DMS153 (cell line): ENCODE data around the gene DTX2.
"Not testable (repeated sequence)": the region's sequence is repeated elsewhere in the genome, so short reads cannot be mapped to it uniquely, and the experiment has no call there.

Experiments used
- DNase-seq: peaks from one replicate; lab custom pipeline; 2025; lab: John Stamatoyannopoulos, UW

The DTX2 gene

DNA sequence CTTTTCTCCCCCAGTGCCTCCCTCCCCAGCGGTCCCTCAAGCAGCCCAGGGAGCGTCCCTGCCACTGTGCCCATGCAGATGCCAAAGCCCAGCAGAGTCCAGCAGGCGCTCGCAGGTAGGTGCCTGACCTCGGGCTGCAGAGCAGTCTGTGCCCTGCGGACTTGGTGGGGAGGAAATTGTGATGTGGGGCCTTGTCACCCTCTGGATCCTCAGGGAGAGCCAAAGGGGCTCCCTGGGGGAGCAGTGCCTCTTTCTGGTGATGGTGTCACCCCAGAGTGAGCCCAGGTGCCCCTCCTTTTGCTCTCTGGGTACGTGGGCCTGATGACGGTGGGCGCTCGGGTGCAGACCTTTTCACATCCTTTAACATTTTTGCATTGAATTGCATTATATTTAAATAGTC lies 30.6 kb downstream of the DTX2 start:
- not testable (repeated sequence) for DNase-seq

DNA sequence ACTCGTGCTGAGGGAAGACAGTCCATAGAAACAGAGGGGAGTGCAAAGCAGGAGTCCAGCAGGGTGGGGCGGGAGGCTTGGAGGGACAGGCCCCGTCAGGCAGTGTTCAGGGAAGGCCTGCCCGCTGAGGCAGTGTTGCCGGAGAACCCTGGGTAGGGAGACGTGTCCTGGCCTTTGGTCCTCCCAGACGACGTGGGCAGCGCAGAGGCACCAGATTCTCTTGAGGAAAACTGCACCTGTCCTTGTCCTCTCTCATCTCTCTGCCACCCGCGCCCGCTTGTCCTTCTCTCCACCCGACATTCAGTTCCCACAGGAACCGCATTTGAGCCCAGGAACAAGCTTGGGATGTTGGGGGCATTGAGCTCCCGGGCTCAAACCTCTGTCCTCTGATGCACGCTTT lies 34.2 kb downstream of the DTX2 start:
- DNase-seq, result not testable (repeated sequence)

- DNase-seq, result not testable (repeated sequence)
Measured at GRCh38 chr7:76497918-76498582, 36.5 kb downstream of the DTX2 start.

DNA sequence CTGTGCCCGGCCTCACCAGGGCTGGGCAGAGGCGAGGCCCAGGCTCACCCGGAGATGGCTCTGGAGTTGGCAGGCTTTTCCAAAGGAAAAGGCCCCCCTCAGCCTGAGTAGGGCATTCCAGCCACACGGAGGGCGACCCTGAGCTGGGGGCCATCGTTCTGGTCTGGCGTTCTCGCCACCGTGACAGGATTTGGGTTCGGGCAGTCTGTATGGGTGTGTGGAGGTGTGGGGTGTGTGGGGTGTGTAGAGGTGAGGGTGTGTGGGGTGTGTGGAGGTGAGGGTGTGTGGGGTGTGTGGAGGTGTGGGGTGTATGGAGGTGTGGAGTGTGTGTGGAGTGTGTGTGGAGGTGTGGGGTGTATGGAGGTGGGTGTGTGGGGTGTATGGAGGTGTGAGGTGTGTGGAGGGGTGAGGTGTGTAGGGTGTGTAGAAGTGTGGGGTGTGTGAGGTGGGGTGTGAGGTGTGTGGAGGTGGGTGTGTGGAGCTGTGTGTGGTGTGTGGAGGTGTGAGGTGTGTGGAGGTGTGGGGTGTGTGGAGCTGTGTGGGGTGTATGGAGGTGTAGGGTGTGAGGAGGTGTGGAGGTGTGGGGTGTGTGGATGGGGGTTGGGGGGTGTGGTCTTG lies 37.2 kb downstream of the DTX2 start:
- not testable (repeated sequence) for DNase-seq

GRCh38 chr7:76499201-76499923 lies 37.9 kb downstream of the DTX2 start:
- DNase-seq, result not testable (repeated sequence)

GRCh38 chr7:76499924-76500241 lies 38.4 kb downstream of the DTX2 start:
- DNase-seq, result not testable (repeated sequence)

GRCh38 chr7:76502224-76502623 lies 40.7 kb downstream of the DTX2 start:
- not testable (repeated sequence) for DNase-seq

DNA sequence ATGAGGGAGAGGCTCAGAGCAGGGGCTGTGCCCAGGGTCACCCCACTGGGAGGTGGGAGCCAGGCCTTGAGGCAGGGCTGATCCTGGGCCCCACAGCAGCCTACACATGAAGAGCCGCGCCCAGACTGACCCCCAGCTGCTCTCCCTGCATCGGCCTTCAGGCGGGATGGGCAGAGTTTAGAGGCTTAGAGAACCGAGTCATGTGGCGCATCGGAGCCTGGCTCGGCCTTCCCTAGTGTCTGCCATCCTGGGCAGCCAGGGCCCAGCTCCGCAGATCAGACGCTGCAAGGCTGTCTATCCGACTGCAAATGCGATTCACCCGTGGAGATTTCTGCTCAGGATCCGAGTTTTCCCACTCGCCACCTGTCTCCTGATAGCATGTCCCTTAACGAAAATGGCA lies 41.3 kb downstream of the DTX2 start:
- DNase-seq, result not testable (repeated sequence)

DNA sequence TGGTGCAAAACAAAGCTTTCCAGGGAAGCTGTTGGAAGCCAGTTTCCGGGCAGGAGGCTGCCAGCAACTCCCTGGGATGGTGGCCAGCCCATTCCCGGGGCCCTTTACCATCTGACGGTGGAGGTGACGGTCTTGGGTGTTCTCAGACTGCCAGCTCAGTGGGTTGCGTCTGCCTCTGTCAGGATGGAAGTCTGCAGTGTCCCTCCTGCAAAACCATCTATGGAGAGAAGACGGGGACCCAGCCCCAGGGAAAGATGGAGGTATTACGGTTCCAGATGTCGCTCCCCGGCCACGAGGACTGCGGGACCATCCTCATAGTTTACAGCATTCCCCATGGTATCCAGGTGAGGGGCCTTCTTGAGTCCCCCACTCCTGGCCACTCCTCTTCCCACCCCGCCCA lies 41.7 kb downstream of the DTX2 start:
- DNase-seq, result not testable (repeated sequence)

DNA sequence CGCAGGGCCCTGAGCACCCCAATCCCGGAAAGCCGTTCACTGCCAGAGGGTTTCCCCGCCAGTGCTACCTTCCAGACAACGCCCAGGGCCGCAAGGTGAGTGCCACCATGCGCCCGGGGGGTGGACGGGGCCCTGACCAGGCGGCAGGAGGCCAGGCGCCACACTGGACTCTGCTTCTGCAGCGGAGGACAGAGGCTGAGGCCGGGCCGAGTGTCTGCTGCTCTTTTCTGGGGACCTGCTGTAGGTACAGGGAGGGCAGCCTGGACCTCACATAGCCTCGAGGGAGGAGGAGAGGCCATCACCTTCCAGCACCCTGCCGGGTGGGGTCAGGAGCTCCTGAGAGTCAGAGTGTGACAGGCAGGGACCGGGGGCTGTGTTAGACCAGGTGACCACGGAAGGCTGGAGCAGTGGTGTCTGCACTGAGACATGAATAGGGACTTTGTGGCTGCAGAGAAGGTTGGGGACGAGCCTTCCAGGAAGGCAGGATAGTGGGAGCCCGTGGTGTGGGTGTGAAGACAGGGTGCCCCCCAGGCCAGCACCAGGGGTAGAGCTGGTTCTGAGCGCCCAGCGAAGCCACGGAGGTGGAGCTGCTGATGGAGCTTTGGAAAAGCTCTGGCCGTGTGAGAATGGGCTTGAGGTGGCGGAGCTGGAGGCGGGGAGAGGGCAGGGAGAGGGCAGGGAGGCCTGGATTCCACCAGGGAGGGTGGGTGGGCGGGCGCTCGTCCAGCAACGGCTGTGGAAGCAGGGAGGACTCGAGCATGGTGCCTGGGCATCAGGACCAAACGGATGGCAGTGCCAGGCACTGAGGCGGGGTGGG lies 43.0 kb downstream of the DTX2 start:
- not testable (repeated sequence) for DNase-seq

- DNase-seq, result no peak
Measured at GRCh38 chr7:76505168-76506080, 43.9 kb downstream of the DTX2 start.

GRCh38 chr7:76506081-76506440 lies 44.6 kb downstream of the DTX2 start:
- no peak for DNase-seq

GRCh38 chr7:76506643-76507042 lies 45.1 kb downstream of the DTX2 start:
- not testable (repeated sequence) for DNase-seq

DNA sequence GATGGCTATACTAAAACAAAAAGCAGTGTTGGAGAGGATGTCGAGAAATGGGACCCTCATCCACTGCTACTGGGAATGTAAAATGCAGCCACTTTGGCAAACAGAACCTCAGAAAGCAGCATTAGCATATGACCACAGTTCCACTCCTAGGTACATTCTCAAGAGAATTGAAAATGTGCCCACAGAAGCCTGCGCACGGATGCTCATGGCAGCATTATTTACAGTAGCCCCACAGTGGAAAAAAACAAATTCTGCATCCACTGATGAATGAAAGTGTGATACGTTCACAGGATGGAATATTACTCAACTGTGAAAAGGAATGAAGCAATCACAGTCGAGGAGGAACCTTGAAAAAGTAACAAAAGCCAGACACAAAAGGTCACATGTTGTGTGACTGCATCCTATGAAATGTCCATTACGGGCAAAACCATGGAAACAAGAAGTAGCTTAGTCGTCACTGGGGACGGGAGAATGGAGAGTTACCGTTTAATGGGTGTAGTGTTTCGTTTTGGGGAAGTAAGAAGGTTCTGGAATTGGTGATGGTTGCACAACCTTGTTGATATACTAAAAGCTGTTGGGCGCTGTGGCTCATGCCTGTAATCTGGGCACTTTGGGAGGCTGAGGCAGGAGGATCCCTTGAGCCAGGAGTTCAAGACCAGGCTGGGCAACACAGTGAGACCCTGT lies 46.4 kb downstream of the DTX2 start:
- no peak for DNase-seq

- no peak for DNase-seq
Measured at GRCh38 chr7:76509931-76510877, 48.7 kb downstream of the DTX2 start, which contains the start of gene UPK3B. Gene UPK3B, plus strand, starts transcription at chr7:76510552. Its CDS starts 101 bp downstream, at chr7:76510653.

GRCh38 chr7:76511200-76511910 lies 49.8 kb downstream of the DTX2 start:
- DNase-seq, result not testable (repeated sequence)

GRCh38 chr7:76511911-76512885 lies 50.7 kb downstream of the DTX2 start:
- not testable (repeated sequence) for DNase-seq
